NCI-H526 (cell line): ENCODE results near the gene SLC25A26.

ENCODE experiments used
- DNase-seq, 2 experiments: peaks; one replicate each; lab custom pipeline; 2025; lab: John Stamatoyannopoulos, UW

SLC25A26 gene

DNA sequence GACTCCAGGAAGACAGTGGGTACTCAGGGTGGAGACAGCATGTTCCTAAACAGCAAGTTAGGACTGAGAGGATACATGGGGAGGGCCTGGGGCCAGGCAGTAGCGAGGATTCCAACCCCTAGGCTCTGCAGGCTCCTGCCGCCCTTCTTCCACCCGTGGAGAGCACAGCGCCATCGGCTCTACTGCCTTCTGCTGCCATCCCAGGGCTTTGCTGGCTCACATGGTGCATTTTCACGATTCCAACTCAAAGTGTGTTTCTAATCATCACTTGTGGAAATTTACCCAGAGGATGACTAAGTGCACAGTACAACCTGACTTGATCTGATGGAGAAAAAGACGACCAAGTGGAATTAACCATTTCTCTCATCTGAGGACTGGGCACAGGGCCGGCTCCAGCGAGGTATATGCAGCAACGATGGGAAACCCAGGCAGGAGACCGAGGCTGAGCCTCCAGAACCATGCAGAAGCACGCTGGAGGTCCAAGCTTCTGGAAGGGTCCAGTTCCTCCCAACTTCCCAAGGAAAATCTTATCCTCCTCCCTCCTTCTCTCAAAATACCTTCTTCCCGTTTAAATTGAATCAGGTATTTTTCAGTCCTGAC is 175.5 kb downstream of the SLC25A26 start:
- DNase-seq = no peak

DNA sequence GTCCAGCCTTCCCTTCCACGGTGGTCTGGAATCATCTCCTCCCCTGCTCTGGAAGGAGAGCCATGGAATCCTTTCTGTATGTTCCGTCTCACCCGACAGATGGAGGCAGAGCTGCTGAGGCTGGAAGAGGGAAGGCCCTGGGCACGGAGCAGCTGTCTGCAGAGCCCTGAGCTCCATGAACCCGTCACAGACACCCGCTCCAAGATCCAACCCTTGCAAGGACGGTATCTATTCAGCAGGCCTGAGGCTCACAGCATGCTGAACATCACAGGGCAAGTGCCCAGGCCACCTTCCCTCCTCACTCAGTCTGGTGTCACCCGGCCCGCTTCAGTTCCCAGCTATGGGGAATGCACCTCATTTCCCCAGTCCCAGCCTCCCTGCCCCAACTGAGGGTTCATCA is 176.1 kb downstream of the SLC25A26 start:
- no peak for DNase-seq

DNA sequence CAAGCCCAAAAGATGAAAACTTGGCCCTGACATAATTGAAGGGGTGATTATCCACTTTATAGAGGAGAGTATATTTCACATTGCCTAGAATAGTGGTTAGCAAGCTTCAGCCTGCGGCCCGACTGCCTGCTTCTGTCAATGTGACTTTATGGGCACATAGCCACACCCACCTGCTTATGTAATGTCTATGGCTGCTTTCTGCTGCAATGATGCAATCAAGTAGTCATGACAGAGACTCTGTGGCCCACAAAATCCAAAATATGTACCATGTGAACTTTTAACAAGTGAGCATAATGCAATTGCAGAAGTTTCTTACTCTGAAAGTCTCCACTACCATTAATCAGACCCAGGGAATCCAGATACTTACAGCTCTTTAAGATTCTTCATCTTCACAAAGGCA is 176.9 kb downstream of the SLC25A26 start:
- DNase-seq = no peak

DNA sequence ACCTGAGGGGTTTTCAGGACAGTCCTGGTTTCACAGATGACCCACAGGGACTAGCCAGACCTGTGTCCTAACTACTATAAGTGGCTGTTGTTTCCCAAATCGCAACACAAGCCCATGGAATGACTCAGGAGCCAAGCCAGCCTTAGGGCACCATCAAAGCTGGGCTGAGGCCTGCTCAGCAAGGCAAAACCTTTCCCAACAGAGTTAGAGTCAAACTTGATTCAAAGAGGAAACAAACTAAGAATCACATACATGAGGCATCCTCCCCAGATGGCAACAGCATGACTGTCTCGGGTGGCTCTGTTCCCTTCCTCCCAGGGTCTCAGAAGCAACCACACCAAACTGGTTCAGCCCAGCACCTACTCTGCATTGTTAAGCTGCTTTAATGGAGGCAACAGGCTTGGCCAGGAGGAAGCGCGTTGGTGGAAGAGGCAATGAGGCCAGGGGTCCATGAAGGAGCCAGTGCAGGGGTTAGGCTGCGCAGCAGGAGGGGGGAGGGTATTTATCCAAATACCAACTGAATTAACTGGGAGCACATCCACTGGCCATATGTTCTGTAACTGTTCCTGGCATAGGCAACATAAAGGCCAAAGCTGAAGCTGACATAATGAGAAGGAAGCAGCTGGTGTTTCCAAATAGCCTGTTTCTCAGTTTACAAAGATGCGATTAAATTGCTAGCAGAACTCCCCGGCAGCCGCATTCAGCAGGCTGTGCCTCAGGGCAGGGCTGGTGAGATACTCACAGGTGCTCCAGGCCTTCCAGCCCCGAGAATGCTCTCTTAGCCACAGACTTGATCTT is 177.6 kb downstream of the SLC25A26 start:
- no peak for DNase-seq

DNA sequence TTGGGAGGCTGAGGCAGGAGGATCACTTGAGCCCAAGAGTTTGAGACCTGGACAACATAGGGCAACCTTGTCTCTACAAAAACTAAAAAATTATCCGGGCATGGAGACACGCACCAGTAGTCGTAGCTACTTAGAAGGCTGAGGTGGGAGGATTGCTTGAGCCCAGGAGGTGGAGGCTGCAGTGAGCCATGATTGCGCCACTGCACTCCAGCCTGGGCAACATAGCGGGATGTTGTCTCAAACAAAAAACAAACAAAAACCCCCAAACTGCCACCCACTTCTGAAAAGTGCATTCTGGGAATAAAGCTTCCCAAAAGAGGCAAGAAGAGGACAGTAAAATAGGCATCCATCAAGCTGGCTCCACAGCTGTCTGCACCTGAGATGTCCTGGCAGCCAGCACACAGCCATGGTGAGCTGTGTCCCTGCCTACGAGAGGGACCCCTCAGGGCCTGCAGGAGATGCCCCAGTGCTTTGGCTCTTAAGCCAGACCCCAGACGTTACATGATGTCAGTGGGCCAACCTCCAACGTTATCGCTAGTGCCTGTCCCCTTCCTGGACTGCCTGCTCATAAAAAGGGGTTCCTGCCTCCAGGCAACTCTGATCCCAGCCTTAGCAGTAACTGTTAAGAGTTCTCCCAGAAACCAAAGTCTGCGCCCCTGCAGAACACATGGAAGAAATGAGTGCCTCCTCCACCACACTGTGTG is 178.9 kb downstream of the SLC25A26 start:
- DNase-seq = no peak

DNA sequence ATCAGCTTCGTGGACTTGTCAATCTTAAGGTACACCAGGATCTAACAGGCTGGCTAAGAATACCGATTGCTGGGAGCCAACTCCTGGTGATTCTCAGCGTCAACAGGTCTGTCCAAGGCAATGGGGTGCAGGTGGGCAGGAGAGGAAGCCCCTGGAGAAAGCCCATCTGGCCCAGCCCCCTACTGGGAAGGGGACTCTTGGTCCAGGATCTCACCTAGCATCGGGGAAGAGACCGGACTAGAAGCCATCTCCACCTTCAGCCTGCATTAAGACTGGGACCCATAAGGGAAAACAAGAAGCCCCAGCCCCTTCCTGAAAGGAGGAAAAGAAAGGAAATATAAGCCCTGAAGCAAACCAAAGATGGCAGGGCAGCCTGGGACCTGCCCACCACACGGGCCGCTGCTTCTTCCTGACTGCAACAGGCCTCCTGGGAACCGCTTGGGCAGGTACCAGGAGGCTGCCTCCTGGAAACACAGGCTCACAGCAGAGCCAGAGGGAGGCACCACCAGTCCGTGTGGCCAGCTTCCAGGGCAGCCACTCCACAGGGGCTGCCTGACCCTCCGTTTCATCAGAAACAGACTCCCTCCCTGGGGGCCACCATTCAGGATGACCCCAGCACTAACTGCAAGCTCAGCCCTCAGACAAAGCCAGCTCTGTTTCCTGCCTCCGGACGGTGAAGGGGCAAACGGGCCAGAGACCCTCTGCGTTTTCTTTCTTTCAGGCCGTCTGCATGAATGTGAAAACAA is 179.8 kb downstream of the SLC25A26 start:
- DNase-seq = no peak

DNA sequence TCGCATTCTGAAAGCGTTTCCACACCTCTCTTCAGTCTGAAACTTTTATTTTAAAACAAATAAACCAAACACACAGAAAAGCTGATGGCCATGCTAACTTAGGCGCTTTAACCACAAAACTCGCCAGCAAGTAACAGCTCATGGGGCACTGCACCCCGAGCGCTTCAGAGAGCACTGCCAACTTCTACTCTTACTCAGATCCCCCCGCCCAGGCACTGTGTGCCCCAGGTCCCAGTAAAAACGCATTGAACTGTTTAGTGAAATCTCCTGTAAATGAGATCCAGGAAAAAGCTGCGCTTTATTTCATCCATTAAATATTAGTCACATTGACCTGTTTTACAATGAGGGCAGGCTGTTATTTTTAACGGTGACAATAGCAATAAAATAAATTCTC is 180.4 kb downstream of the SLC25A26 start:
- no peak for DNase-seq

DNA sequence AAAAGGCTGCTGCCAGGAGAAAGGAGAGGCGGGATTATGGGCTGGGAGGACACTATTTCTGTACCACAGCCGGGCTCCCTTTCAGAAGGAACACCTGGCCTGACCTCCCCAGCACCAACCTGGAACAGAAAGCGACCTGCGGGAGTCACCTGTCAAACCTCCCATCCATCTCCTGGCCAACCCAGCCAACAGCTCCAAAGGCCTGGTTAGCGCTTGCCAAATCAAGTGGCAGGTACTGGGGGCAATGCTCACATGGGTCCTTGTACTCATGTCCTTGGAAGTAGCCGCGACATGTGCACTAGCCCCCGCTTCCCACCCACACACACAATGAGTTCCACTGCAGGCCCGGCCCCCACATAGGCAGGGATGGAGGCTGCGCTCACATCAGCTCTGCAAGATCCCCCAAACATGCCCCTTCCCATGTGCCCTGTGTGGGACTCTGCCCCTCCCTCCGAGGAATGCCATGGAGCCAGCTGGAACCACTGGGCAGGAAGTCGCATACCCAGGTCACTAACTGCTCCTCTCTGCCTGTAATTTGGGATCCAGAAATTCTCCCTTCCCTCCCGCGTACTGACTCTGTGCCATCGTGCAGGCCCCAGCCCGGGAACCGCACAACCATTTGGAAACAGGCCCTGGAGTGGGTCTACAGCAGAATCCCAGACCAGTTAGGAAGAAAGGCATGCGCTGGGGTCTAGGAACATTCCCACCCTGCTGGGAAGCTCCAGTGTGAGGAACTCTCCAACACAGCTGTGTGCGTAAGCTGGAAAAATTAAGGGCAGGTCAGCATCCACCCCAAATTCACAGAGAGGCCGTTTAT is 181.1 kb downstream of the SLC25A26 start:
- DNase-seq = no peak

DNA sequence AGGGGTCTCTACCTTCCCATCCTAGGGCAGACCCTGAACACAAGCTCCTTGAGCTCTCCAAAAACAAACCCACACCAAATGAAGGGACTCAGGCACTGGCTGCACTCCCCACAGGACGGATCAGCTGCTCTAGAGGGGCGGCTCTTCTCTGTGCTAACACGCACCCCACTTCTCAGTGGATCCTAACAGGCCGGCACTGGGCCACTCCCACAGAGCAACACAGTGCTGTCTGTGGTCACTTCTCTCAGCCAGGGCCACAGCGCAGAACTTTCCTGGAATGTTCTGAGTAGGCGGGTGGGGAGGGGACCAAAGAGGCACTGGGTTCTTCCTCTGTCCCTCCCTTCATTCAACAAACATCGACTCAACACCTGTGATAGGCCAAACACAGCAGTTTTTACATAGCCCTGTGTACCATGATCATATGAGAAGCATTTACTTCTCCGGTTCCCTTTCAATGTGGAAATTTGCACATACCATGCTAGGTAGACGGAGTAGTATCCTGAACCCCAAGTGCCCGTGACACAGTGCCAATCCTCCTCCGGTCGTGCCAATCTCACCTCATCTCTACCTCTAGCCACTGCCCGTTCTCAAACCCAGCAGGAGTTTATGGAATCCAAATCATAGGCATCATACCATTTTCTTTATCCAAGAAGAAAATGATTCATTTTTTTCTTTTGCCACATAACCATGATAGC is 181.9 kb downstream of the SLC25A26 start:
- DNase-seq = no peak

DNA sequence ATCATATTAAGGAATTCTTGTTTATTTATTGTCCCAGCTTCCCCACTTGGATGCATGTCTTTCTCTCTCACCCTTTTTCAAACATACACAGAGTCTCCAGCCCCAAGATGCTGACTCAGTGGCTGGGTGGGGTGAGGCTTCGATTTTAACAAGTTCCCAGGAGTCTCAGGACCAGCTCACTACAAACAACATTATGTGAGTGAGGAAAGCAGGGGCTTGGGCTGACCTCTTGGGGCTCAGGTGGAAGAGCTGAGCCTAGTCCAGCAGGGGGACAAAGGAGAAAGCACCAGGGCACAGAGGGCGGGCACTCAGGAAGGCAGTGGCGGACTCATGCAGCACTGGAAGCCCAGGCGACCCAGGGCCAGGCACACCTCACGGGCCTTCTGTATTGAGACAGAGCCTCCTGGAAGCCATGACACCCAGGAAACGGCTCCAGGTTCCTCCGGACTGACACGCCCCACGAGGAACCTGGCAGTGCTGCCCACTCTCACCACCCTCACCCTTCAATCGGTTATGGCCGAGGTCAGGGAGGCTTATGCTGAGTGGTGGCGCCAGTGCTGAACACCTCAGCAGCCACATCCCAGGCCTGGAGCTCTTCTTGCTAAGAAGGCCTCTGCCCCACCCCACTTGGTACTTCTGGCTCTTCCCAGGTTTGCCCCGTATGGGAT is 182.7 kb downstream of the SLC25A26 start:
- no peak for DNase-seq

DNA sequence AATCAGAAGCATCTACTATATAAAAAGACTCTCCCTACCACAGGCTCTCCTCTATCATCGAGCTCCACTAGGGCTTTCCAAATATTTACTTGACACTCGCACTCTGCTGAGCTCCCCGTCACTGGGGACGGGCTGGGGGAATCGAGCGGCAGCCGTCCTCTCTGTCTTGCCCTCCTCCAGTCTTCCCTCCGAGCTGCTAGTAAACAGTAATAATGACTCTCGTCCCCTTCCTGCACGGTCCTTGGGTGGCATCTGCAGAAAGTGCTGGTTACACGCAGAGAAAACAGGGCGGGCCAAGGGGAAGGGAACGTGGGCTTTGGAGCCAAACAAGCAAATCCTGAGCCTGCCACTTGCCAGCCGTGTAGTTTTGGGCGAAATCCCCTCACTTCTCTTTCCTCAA is 183.4 kb downstream of the SLC25A26 start:
- no peak for DNase-seq

DNA sequence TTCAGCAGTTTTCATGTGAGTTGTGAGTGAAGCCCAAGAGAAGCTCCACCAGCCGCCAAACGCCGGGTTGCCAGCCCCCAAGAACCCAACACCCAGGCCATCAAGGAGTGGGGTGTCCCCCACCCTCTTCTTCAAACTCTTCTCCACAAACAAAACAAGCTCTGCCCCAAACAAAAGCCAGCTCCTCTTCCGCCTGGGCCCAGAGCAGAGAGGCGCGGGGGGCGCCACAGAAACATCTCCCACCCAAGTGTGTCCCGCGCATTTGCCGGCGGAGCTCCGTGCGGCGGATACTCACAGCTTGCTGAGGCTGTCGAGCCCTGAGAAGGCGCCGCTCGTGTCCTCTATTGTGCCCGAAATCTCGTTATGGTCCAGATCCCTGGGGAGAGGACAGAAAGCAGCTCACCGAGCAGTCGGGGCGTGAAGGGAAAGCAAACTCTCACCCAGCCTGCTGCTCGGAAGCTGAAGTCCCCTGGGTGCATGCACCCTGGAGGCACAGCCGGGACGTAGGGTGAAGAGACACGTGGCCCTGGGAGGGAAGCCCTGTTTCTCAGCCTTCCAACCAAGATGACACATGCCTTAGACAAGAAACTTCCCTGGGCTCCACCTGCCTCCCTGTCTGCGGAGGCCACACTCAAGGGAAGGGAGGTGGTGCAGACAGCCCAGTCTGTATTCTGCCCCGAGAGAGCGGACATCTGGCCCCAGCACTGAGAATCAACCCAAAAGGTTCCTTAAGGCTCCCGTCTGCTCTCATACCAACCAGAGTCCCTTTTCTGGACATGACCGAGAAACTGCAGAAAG is 184.3 kb downstream of the SLC25A26 start:
- no peak for DNase-seq

DNA sequence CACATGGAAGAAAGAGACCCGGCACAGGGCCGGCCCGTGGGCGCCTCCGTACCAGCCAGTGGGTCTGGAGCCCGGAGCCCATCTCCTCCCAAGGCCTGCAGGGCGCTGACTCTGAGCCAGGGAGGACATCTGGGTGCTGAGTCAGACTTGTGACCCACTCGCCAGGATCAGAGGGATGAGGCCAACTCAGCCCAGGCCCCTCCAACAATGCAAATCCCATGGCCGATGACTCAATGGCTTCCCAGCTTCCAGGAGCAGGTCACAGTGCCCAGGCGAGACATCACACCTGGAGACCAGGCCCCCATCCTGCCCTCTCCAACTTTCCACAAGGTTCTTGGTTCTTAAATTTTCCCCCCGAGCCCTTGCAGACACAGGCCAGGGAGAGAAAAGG is 184.9 kb downstream of the SLC25A26 start:
- DNase-seq = no peak

DNA sequence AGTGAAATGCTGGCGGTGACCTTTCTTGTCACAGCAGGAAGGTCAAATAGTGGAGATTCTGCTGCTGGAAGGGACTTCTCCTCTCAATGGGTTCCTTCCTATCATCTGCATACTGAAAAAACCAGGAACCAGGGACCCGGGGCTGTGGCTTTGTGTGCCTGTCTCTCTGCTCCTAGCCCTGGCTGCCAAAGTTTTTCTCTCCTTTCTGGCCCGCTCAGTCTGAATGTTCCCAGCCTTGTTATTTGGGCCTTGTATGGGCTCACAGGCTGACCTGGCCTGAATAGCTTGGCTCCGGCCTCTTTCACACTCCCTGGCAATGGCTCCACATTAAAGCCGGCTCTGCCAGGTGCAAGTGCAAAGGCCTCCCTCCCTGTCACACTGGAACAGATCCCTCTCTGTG is 185.4 kb downstream of the SLC25A26 start:
- no peak for DNase-seq

DNA sequence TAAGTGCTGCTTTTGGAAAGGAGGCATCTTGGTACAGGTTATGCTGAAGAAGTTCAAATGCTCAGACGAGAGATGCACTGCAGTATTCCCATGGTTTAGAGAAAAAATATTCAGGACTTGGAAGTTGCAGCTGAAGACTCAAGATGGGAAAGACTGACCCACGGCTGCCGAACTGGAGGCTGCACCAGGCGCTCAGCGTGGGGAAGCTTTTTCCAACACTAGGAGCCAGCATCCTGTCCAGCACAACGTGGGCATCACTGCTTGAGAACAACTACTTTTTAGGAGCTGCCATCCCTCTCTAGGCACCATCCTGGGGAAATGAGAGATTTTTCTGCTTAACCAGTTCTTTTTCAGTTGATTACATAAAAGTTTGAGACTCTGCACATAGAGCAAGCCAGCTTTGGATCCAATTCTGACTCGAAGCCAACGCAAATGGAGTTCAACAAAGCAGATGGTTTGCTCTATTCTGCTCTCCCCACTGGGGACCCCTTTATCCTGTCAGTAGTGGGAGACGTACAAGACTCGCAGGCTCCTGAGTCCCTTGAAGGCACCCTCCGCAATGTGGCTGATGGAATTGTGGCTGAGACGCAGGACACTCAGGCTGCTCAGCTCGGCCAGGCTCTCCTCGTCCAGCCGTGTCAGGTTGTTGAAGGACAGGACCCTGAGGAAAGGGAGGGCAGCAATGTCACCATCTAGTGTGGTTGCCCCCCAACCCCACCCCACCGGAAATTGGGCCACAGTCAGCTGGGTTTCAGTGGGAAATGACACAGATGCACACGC is 186.2 kb downstream of the SLC25A26 start:
- DNase-seq = no peak

DNA sequence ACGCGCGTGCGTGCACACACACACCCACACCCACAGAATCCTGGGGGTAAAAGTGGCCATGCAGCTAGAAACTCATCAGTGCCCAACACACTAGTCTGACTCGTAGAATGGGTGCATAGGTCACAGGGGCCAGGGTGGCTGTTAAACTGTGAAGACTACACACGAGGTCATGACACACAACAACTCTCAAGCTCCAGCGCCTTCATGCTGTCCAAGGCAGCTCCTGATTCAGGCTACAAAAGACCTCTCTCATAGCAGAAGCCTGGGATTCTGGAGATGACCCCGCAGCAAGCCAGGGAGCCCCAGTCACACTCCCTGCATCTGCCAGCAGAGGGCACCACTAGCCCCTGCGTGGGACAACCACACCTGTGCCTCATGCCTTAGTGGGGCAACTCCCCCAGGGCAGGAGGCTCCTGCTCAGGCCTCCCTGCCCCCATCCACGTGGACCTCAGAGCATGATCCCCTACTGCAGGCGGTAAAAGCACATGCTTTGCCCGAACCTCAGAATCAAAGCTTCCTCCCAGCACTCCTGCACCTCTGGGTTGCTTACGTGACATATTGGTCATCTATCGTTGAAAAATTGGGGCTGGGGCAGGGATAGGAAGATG is 186.9 kb downstream of the SLC25A26 start:
- peak; percentile 2 to 68 for DNase-seq

DNA sequence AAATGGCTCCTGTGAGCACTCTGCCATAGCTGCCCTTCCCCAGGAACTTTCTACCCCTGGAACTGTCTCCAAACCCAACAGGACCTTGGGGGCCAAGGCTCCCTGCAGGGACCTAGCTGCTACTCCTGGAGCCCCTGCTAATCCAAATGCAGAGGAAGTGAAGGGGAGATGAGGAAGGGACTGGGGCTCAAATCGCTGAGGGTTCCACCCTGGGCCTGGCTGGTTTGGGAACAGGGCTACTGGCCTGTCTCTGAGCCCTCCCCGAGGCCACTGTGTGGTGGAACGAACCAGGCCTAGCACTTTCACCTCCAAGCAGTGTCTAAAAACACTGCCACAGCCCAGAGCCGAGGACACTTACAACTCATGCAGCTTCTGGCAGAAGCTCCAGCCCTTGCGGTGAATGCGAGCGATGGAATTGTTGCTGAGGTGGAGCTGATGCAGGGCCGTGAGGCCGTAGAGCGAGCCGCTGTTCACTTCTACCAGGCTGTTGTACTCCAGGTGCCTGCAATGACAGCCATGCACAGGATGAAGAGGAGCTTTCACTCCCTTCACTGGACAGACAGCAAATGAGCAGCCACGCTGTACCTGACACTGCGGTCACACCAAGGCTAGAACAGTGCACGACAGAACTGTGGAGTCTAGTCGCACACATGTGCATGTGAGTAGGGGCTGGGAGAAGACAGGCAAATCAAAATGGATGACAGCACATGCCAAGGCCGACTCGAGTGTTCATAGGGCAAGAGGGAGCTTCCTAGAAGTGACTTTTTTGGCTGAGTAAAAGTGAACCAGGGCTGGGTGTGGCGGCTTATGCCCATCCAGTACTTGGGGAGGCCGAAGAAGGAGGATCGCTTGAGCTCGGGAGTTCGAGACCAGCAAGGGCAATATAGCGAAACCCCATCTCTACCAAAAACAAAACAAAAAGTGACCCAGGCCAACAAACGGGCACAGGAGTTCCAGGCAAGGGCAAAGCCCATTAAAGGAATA is 189.3 kb downstream of the SLC25A26 start:
- DNase-seq = no peak
